Measurements from ENCODE around the gene TPX2.

TPX2 gene

GRCh38 chr20:31720486-31721407 lies 18.3 kb upstream of the TPX2 start:
- Histone ChIP-seq H3K27me3 (no peaks in the 10 kb centered on the region), H3K4me3 (peak overlapping the region; percentile 76), H3K9me3 (no peaks in the 10 kb centered on the region), H3K4me1 (peaks cover 0 to 51% (median 45%) of the 10 kb centered on the region in 4 donors), H3K27ac (peak overlapping the region; percentile 97 to 99), H3K36me3 (peaks cover 0 to 6% (median 5%) of the 10 kb centered on the region in 3 donors)
- TF ChIP-seq CTCF (IDR thresholded peaks at IDR 0.05): no peak
- intact Hi-C loops (cut with DNase I; ENCODE audit: low total_unique reads): loop anchor here (10.0 kb wide), 2 partner anchors 156 to 234 kb away; partner anchors contain the start of gene PDRG1
- DNase-seq: no peak

DNA sequence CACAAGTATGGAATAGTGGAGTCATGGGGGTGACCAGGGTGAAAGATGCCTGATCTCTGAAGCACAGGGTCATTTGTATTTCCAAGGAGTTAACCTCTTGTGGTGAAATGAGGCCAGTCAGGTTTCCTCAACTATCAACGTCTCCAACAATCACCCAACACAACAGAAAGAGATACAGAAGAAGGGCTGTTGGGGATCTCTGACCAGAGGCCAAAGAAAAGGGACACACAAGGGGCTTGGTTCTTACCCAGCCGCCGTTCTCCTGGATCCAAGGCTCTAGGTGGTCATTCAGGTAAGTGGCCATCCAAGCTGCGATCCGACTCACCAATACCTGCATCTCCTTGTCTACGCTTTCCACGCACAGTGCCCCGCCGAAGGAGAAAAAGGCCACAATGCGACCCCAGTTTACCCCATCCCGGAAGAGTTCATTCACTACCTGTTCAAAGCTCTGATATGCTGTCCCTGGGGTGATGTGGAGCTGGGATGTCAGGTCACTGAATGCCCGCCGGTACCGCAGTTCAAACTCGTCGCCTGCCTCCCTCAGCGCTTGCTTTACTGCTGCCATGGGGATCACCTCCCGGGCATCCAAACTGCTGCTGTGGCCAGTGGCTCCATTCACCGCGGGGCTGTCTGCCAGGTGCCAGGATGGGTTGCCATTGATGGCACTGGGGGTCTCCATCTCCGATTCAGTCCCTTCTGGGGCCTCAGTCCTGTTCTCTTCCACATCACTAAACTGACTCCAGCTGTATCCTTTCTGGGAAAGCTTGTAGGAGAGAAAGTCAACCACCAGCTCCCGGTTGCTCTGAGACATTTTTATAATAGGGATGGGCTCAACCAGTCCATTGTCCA lies 17.5 kb upstream of the TPX2 start:
- TF ChIP-seq CTCF (IDR thresholded peaks at IDR 0.05): no peak
- Histone ChIP-seq H3K4me1 (peaks cover 0 to 42% (median 37%) of the 10 kb centered on the region in 4 donors), H3K9me3 (no peaks in the 10 kb centered on the region), H3K27me3 (no peaks in the 10 kb centered on the region), H3K4me3 (peak overlapping the region; percentile 76), H3K36me3 (peaks cover 0 to 6% (median 5%) of the 10 kb centered on the region in 3 donors), H3K27ac (peak overlapping the region; percentile 97 to 99)
- intact Hi-C loops (cut with DNase I; ENCODE audit: low total_unique reads): loop anchor here (2.0 to 10.0 kb wide), 3 partner anchors 61 to 233 kb away; partner anchors contain the start of gene PDRG1
- DNase-seq: peak in 1 of 2 donors; percentile 75

DNA sequence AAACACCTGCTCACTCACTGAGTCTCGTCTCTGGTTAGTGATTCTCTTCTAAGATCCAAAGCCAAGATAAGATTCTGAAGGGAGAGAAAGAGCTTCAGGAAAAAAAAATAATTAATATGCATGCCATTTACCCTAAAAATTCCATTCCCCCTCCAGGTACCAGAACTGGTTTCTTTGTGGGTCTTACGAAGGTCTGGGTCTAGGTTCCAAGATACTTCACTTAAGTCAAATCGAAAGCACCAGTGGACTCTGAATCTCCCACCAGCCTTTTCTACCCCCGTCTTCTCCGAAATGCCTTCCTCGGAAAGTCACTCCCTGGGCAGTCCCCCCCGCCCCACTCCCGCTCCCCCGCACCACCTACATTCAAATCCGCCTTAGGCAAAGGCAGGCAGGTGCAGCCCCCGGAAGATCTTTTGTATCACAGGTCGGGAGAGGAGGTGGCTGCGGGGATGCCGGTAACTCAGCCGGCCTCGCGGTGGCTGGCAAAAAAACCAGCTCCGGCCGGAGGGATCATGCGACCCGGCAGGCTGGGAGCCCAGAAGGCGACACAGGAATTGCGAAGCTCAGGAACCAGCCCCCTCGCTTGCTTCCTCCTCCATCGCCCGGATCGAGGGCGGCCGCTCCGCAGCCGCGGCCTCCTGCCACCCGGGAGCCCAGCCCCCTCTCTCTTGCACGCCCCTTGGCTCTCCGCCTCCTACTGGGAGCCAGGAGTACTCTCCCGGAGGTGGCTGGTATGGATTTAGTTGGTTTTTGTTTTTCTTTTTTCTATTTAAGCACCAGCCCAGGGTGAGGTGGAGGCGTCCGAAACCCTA lies 16.6 kb upstream of the TPX2 start, which contains the start of gene BCL2L1:
Gene BCL2L1, minus strand, starts transcription at position 612 of the 812 bp plus-strand sequence. CDS start 650 bp downstream, outside the sequence.
- H3K4me1 ChIP-seq: peaks cover 0 to 34% (median 28%) of the 10 kb centered on the region in 4 donors
- DNase-seq: peak; percentile 91 to 94
- intact Hi-C loops (cut with DNase I; ENCODE audit: low total_unique reads): loop anchor here (2.0 to 10.0 kb wide), 3 partner anchors 62 to 232 kb away; partner anchors contain the start of gene PDRG1

GRCh38 chr20:31723069-31723318 lies 16.1 kb upstream of the TPX2 start:
- DNase-seq: no peak
- Histone ChIP-seq H3K4me3 (peak overlapping the region; percentile 76), H3K36me3 (peaks cover 0 to 6% (median 5%) of the 10 kb centered on the region in 3 donors), H3K4me1 (peaks cover 0 to 28% (median 23%) of the 10 kb centered on the region in 4 donors), H3K9me3 (no peaks in the 10 kb centered on the region), H3K27ac (peak overlapping the region; percentile 97 to 99), H3K27me3 (no peaks in the 10 kb centered on the region)
- intact Hi-C loops (cut with DNase I; ENCODE audit: low total_unique reads): loop anchor here (2.0 to 10.0 kb wide), 3 partner anchors 62 to 232 kb away; partner anchors contain the start of gene PDRG1
- TF ChIP-seq CTCF (IDR thresholded peaks at IDR 0.05): no peak

More for the DNA sequence above, 16.6 kb upstream of the TPX2 start, which contains the start of gene BCL2L1:
- Histone ChIP-seq H3K27ac (peak within 1 kb of the TSS; percentile 97 to 99), H3K36me3 (peaks cover 0 to 6% (median 5%) of the 10 kb centered on the region in 3 donors), H3K9me3 (no peaks in the 10 kb centered on the region), H3K4me3 (peak within 1 kb of the TSS; percentile 76), H3K27me3 (no peaks in the 10 kb centered on the region)
- TF ChIP-seq CTCF (IDR thresholded peaks at IDR 0.05): peak; percentile 82 to 87

Data from tibial artery (tissue), 4 donors.